ENCODE results near the gene PILRB.
A peak's percentile ranks its signal among the peaks of the same experiment; 100 is the strongest.
"Not testable (repeated sequence)": the region's sequence is repeated elsewhere in the genome, so short reads cannot be mapped to it uniquely, and the experiment has no call there.

The PILRB gene

GRCh38 chr7:100373870-100374598, 16.1 kb downstream of the PILRB start:
- TF ChIP-seq CTCF (IDR thresholded peaks at IDR 0.05; ENCODE audit: borderline replicate concordance, insufficient read depth, low read depth, low read length): peak; percentile 56
- not testable (repeated sequence) for H3K4me3 ChIP-seq (ENCODE audit: low read depth, low read length)

GRCh38 chr7:100374601-100375000, 16.7 kb downstream of the PILRB start:
- H3K4me3 ChIP-seq (ENCODE audit: low read depth, low read length): no peak overlapping the region
- TF ChIP-seq CTCF (IDR thresholded peaks at IDR 0.05; ENCODE audit: borderline replicate concordance, insufficient read depth, low read depth, low read length): no peak

- TF ChIP-seq CTCF (IDR thresholded peaks at IDR 0.05; ENCODE audit: borderline replicate concordance, insufficient read depth, low read depth, low read length): no peak
- H3K4me3 ChIP-seq (ENCODE audit: low read depth, low read length): no peak overlapping the region
Observed at GRCh38 chr7:100376066-100376465, 18.1 kb downstream of the PILRB start.

GRCh38 chr7:100378114-100378755, 20.3 kb downstream of the PILRB start:
- TF ChIP-seq CTCF (IDR thresholded peaks at IDR 0.05; ENCODE audit: borderline replicate concordance, insufficient read depth, low read depth, low read length): no peak
- H3K4me3 ChIP-seq (ENCODE audit: low read depth, low read length): no peak overlapping the region

GRCh38 chr7:100380196-100380595, 22.3 kb downstream of the PILRB start:
- no peak overlapping the region for H3K4me3 ChIP-seq (ENCODE audit: low read depth, low read length)
- no peak for TF ChIP-seq CTCF (IDR thresholded peaks at IDR 0.05; ENCODE audit: borderline replicate concordance, insufficient read depth, low read depth, low read length)

GRCh38 chr7:100381531-100382233, 23.8 kb downstream of the PILRB start:
- H3K4me3 ChIP-seq (ENCODE audit: low read depth, low read length): not testable (repeated sequence)

GRCh38 chr7:100382234-100382853, 24.4 kb downstream of the PILRB start:
- not testable (repeated sequence) for H3K4me3 ChIP-seq (ENCODE audit: low read depth, low read length)

Data from GM12875 (cell line).